NB4 (cell line): ENCODE measurements around the gene ZNF787.

Experiments used
- CTCF ChIP-seq: IDR thresholded peaks from one replicate; pipeline ENCODE4 v1.5.1; 2012; ENCODE audit warnings: low read depth, low read length
- MAX ChIP-seq: IDR thresholded peaks from 2 replicates; pipeline ENCODE4 v1.6.1; 2011; ENCODE audit warnings: low read depth, low read length
- POLR2A ChIP-seq: IDR thresholded peaks from 2 replicates; pipeline ENCODE4 v1.6.1; 2011; ENCODE audit warnings: mild to moderate bottlenecking; ENCODE audit not compliant: insufficient read length; ENCODE audit errors: extremely low read depth

GRCh38 chr19:56159009-56159559 lies 38.0 kb upstream of the ZNF787 start:
- TF ChIP-seq CTCF: no peak
- no peak for TF ChIP-seq POLR2A
- no peak for TF ChIP-seq MAX
